GM19324 (cell line): ENCODE data around the gene CLN5.
"Not testable (repeated sequence)": the region's sequence is repeated elsewhere in the genome, so short reads cannot be mapped to it uniquely, and the experiment has no call there.

Experiments used
- ATAC-seq: cut with Tn5 transposase; IDR thresholded peaks from one replicate; pipeline ENCODE4 v1.9.1; 2021; ENCODE audit warnings: mild to moderate bottlenecking, moderate library complexity; ENCODE audit not compliant: unreplicated experiment, low FRiP score

Gene CLN5

DNA sequence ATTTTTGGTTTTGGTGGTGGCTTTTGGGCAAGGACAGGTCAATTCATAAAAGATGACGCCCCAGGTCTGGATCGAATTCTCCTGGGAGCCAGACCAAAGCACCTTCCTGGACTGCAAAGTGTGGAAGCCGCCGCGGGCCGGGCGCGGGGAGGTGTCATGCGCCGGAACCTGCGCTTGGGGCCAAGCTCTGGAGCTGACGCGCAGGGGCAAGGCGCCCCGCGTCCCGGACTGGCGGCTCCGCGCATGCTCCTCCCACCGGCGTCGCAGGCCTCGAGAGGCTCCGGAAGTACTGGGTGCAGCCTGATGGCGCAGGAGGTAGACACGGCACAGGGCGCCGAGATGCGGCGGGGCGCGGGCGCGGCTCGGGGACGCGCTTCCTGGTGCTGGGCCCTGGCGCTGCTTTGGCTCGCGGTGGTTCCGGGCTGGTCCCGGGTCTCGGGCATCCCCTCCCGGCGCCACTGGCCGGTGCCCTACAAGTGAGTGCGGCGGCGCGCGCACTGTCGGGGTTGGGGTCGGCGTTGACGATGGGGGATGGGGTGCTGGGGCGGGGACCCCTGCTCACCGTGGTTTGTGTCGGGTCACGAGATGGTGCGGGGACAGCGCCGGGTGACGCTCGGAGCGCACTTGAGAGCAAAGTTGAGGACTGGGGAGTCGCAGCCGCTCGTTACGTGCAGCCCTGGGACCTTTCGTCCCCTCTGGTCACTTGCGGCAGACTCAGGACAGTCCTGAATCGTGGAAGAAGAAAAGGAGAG lies at the start of gene CLN5:
Gene CLN5, plus strand, starts transcription at position 286 of the 752 bp plus-strand sequence. Its CDS starts 18 bp downstream, at position 304.
- ATAC-seq: peak; percentile 97

DNA sequence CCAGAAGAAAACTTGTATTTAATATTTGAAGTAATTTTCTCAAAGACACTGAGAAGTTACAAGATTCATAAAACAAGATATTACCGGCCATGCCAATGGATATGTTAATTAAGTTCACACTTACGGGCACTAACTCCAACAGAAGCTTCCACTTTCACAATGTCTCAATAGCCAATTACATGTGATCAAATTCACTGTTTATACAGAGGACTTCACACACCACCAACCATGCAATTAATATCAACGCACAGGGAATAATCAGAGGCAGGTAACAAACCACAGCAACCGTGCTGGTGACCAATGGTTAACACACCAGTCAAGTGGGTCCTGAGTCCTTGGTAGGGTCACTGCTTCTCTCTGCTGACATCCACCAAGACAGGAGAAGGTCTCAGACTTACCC lies 49.5 kb upstream of the CLN5 start:
- ATAC-seq: no peak

DNA sequence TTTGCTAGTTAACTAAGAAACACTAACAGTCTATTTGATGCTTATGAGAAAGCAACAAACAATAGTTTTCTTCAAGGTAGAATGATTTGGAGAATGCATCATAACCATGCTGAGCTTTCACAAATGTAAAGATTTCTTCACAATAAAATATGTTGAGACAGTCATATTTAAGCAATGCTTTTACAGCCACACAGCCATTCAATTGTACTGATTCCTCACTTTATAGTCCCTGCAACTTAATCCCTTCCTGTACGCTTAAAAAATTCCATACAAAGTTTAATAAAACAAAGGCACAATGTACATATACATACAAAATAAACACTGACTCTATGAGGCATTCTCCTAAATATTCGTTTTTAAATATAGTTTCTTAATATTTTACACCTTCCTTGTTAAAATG lies 48.2 kb upstream of the CLN5 start:
- ATAC-seq: no peak

DNA sequence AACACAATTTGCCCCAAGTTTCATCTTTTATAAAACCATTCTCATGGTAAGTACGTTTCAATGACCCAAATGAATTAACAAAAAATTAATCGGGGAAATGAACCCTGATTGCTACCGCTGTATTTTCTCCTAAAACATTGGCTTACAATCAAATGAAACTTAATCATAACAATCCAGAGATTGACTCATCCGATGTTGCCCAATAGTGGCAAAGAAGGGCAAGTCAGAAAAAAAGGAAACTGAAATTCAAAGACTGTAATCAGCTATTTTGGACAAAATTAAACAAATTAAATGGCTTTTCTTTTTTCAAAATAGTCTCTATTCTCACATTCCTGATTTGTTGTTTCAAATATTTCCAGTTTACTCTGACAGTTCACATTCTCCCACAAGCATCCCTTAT lies 47.4 kb upstream of the CLN5 start:
- ATAC-seq: no peak

DNA sequence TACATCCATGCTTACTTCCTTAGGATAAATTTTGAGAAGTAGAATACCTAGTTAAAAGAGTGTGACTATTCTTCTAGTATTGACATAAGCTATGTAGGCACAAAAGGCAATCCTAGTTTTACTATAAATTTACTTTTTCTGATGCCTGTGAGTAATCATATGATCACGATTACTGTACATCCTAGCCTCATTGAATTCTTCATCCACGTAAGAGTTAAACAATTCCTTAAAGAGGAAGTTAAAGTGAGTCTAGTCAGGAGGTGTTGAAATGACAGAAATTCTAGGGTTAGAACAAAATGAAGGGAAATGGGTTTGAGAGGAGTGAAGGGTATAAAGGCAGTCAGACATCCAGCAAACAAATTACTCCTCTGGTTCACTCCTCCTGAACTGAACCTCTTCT lies 43.7 kb upstream of the CLN5 start, which contains the start of gene ACOD1:
Gene ACOD1, plus strand, starts transcription at position 363 of the 400 bp plus-strand sequence. CDS start 48 bp downstream, outside the sequence.
- ATAC-seq: no peak

DNA sequence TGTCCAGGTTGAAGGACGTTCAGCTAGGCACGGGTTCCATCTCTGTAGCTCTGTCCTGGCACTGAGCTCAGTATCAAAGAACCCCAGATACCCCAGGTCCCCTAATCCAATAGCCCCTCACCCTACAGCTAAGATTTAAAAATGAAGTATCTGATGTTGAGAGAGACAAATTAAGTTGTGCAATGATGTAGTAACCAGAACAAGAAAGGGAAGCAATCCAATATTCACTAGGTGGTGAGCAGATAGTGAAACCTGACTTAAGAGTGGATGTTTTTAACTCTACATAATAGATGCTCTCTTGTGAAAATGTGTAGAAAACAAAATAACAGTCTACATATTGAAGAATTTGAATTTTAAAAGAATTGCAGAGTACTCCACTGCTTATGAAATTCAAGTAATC lies 41.8 kb upstream of the CLN5 start:
- ATAC-seq: no peak

DNA sequence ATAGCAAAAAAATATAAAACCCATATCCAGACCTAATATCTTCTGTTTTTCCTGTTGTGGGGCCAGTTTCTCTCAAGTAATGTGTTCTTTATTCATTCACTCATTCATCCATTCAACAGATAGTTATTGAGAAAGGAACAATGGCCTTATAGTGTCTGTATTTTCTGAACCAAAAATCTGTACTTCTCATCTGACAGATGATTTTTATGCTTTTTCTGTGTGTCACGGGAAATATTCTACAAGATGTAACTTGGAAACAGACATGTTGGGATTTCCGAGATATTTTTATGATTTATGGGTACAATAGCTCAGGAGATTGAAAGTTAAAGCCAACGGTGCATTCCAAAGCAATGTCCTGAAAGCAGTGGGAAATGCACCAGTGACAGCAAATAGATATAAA lies 37.9 kb upstream of the CLN5 start:
- ATAC-seq: no peak

DNA sequence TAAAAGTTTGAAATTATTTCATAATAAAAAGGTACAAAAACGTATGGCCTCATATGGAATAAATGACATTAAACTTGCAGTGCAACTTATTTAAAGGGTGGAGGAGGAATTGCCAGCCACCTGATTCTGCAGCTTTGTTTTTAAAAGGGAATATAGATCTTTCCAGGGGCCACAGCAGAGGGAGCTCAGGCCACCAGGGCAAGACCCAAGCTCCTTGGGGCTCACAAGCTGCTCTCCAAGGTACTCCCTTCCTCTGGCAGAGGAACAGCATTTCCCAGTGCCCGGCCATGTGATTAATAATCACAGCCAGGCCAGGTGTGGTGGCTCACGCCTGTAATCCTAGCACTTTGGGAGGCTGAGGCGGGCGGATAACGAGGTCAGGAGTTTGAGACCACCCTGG lies 37.3 kb upstream of the CLN5 start:
- ATAC-seq: no peak

DNA sequence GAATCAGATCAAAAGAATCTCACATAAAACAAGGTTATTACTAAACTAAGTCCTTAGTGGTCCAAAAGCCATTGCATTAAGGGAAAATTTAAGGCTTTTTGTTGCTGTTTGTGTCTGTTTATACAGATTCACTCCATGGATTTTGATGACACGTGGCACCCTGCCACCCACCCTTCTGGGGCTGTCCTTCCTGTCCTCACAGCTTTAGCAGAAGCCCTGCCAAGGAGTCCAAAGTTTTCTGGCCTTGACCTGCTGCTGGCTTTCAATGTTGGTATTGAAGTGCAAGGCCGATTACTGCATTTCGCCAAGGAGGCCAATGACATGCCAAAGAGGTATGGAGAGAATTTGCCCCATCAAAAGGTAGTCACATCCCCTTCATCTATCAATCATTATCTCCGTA lies 36.7 kb upstream of the CLN5 start:
- ATAC-seq: no peak

DNA sequence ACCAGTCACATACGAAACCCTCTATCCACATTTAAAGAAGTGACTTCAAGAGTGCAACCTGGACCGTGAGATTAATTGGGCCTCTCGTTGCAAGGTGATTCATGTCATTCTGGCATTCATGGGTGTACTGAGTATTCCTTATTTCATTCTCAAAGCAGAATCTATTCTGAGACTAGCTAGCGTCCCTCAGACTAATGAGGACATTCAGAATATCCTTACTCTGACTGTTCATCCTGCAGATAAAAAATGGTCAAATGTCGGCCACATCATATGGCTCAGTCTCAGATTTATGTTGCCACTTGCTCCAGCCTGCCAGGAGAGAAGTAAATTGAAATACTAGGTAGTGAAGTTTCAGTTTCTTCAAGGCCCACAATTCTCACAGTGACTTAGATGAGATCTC lies 36.2 kb upstream of the CLN5 start:
- ATAC-seq: no peak

DNA sequence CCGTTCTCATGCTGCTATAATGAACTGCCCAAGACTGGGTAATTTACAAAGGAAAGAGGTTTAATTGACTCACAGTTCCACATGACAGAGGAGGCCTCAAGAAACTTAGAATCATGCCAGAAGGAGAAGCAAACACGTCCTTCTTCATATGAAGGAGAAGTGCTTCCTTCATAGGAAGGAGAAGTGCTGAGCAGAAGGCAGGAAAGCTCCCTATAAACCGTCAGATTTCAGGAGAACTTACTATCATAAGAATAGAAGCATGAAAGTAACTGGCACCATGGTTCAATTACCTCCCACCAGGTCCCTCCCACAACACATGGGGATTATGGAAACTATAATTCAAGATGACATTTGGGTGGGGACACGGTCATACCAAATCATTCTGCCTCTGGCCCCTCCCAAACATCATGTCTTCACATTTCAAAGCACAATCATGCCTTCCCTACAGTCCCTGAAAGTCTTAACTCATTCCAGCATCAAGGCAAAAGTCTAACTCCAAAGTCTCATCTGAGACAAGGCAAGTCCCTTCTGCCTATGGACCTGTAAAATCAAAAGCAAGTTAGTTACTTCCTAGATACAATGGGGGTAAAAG lies 32.9 kb upstream of the CLN5 start:
- ATAC-seq: no peak

DNA sequence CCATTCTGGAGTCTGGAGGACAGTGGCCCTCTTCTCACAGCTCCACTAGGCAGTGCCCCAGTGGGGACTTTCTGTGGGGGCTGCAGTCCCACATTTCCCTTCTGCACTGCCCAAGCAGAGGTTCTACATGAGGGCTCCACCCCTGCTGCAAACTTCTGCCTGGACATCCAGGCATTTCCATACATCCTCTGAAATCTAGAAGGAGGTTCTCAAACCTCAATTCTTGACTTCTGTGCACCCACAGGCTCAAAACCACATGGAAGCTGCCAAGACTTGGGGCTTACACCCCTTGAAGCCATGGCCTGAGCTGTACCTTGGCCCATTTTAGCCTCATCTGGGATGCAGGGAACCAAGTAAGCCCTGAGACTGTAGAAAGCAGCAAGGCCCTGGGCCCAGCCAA lies 32.1 kb upstream of the CLN5 start:
- not testable (repeated sequence) for ATAC-seq

DNA sequence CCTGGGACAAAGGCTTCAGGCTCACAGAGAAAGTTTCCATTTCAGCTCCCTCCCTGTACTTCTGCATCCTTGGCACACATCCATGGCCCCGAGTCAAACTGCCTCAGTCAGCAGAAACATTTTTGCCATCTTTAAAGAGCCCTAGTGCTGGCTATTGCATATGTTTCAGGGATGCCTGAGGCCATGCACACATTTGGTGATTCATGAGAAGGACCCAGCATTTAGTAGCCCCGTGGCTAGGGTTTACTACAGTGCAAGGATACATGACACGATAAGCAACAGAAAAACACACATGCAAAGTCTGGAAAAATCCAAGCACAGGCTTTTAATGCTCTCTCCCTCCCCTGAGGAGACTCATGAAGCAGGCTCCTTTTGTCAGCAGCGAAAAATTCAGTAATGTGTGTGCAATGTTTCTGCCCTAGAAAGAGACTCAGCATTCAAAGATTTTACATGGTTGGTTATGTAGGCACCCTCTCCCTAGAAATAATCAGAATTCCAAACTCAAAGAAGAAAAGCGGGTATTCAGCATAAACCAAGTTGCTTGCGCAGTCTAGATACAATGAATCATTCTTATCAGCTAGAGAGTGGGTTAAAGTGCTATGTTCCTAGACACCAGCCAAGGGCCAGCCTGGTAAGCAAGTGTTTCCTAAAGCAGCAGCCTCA lies 26.0 kb upstream of the CLN5 start:
- no peak for ATAC-seq

DNA sequence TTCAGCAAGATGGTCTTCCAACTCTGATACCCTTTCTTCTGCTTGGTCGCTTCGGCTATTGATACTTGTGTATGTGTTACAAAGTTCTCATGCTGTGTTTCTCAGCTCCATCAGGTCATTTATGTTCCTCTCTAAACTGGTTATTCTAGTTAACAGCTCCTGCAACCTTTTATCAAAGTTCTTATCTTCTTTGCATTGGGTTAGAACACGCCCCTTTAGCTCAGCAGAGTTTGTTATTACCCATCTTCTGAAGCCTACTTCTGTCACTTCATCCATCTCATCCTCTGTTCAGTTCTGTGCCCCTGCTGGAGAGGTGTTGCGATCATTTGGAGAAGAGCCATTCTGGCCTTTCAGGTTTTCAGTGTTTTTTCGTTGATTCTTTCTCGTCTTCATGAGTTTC lies 24.9 kb upstream of the CLN5 start:
- ATAC-seq: no peak

DNA sequence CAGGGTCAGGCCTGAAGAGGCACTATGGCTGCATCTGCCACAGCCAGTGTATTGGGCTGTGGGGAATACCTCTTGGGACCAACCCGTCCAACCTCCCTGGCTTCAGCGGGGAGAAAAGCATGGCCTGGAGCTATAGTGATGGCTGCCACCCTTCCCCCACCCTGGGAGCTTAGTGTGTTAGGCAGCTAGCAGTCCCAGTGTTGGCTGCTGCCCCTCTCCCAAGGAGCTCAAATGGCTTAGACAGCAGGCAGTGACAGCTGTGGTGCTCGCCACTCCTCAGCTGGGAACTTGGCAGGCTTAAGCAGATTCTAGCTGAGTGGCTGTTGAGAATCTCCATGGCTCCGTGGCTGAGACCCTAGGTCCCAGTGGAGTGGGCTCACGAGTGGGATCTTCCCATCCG lies 23.8 kb upstream of the CLN5 start:
- ATAC-seq: no peak

DNA sequence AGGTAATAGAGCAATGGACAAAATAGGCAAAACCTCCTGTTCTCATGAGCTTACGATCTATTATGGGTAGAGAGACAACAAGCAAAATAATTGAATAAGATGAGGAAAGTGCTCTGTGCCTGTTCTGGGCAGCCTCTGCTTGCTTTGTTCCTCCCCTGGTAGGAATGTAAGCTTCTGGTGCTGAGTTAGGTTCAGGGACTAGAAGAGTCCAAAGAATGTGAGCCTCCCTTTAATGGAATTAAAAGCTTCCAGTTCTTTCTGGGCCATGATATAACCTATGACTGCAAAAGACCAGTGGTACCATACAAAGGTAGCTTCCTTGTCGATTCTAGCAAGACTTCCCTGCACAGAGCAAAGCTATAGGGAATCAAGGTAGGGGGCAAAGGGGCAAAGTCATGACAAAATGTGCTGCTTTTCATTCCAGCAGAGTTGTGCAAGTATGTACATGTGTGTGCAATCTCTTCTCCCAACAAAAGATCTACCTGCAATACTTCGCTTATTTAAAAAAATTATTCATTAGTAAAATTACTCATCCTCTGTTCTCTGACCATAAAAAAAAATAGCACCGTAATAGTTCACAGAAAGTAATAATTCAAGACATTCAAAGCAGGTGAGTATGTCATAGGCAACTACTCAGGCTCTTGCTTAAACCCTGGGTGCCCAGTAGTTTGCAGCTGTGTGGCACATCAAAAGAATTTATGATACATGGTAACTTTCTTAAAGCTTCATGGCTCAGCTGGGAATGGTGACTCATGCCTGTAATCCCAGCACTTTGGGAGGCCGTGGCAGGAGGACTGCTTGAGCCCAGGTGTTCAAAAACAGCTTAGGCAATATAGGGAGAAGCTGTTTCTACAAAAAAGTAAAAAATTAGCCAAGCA lies 22.2 kb upstream of the CLN5 start:
- no peak for ATAC-seq

DNA sequence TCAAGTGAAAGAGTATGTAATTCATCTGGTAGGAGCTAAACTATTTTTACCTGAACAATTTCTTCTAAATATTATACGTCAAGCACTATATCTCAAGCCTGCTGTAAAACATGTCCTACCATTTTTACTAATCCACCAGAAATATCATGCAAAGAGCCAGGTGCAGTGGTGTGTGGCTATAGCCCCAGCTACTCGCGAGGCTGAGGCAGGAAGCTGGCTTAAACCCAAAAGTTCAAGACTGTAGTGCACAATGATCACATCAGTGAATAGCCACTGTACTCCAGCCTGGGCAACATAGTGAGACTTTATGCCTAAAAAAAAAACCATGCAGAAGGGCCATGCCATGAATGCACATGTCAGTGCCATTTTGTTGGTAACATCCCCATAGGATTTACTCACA lies 20.7 kb upstream of the CLN5 start:
- ATAC-seq: peak; percentile 46

DNA sequence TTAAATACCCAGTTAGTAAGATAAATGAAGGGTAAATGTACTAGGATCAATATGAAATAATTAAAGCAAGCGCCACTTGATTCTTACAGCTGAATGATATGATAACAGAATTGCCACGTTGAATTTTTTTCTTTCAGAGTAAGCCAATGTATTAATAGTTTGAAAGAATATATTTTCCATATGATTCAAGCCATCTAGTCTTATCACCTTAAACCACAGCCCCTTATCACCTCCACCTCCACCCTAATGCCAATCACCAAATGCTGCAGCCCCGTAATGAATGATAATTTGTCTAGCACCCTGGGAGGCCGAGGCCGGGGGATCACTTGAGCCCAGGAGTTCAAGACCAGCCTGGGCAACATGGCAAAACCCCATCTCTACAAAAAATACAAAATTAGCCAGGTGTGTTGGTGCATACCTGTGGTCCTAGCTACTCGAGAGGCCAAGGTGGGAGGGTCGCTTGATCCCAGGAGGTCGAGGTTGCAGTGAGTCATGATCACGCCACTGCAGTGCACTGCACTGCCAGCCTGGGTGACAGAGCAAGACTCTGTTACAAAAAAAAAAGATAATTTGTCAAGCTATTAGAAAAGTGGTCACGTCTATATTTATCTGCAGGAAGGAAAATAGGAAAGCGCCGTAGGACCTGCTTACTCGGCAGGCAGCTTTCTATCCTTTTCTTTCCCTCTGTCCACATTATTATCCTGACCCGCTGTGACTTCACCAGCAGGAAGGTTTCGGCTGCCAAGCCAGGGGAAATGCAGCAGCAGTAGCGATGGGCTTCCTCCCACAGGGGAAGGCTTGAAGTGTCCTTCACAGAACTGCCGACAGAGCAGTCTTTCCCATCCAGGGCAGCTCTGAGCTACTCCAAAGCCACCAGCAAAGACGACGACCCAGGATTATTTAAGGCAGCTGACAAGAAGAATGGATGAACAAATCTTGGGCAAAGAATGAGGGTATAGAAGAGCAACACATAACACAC lies 19.7 kb upstream of the CLN5 start:
- no peak for ATAC-seq

DNA sequence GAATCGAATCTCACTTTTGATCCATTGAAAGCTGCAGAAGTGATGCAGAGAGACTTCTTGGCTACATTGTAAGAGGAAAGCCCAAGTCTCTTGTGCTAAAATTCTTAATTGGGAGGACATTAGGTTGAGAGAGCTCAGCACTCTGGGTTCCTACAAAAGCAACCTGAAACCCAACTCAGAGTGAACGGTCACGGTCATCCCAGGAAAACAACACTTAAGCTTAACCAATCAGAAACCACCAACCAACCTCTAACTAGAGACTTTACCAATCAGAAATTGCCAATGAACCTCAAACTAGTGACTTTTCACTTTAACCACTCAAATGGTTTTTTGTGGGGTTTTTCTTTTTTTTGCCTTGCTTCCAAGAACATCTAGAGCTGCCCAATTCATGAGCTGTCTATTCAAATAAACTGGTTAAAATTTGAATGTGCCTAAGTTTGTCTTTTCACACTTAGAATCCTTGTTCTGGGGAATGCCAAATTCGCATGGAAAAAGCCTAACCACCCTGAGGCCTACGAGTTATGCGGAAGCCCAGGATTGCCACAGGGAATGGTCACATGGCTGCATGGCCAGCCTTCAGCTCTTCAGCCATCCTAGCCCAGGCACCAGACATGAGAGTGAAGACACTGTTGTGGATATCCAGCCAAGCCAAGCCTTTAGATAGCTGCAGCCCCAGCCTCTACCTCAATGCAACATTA lies 17.8 kb upstream of the CLN5 start:
- no peak for ATAC-seq
